ENCODE data around the gene HOXD4. TPM values are rescaled to one million over a fixed set of nuclear protein-coding genes. Genes with fewer than 3 reads are reported as not detected.

HOXD4 gene
- total RNA-seq, 1 experiment from 2014 or later, result 0.61 TPM

DNA sequence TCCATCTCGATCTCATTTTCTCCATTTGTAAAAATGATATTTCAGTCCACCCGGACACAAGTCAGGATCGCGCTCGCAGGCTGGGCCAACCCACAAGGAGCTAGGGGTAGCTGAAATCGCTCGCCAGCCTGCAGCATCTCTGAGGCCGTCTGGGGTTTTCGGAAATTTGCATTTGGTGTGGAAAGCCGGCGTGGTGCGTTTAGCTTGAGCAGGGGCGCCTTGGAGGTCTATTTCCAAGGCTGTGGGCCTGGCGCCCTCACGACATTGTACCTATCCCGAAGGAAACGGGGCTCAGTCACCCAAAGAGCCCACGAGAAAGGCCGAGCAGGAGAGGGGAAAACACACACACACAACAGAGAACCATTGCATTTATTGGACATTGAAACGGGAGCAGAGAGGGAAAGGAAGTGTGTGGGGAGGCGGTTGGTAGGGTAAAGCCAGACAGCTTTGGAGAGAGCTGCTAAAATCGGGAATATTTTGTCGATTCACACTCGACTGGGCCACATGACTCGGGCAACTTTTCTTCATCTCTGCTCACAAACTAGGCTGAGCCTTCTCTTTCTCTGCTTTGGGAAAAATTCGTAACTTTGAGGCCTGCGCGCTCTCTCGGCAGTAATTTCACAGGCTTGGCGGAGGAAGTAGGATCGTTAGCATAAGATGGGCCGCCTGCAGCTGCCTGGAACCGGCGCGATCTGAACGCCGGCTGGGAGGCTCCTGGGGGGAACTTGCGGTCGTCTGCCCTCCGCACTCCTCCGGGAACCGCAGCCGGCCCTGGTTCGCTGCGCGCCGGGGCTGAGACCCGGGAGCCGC is 23.0 kb upstream of the HOXD4 start:
- Histone ChIP-seq H3K9me2 (ENCODE audit: insufficient read depth) (no peaks in the 10 kb centered on the region), H3K9me3 (ENCODE audit: control insufficient read depth in 1 of 2, insufficient read depth in 1 of 2, low read depth in 1 of 2, low read length in 2 of 2) (no peaks in the 10 kb centered on the region), H3K4me2 (ENCODE audit: low read length) (peak overlapping the region; percentile 84; the same call in 1 of the 2 replicates), H3K4me1 (ENCODE audit: control insufficient read depth in 1 of 2, insufficient read depth in 2 of 2, low read length in 2 of 2) (peaks cover 6 to 17% of the 10 kb centered on the region in 2 experiments; a peak in 3 of 4 replicates), H2AFZ (ENCODE audit: low read depth, low read length, poor library complexity, severe bottlenecking) (no peak overlapping the region), H3K36me3 (ENCODE audit: control insufficient read depth in 1 of 2, insufficient read depth in 2 of 2, low read length in 2 of 2) (no peaks in the 10 kb centered on the region), H3K4me3 (replicated peaks in 1 of 2; ENCODE audit: low read depth in 1 of 2, low read length in 2 of 2) (no peak overlapping the region), H3K9ac (ENCODE audit: low read length) (no peak overlapping the region), H4K20me1 (ENCODE audit: insufficient read depth) (no peaks in the 10 kb centered on the region), H3K79me2 (ENCODE audit: insufficient read depth, low read length) (no peaks in the 10 kb centered on the region), H3K27ac (ENCODE audit: low read depth, low read length) (no peak overlapping the region), H3K27me3 (ENCODE audit: insufficient read depth, low read length) (no peaks in the 10 kb centered on the region)
- ChIA-PET RAD21 (ENCODE audit: low non-redundant PET in 1 of 2, low total read pairs in 2 of 2, uncharacterized antibody in 2 of 2, unreplicated experiment in 2 of 2) (no interaction called here), POLR2A (interaction anchor here (0.7 to 1.9 kb wide), 5 partner anchors 40 to 1034 kb away, joined by 3 to 5 read pairs (median 4); no protein-coding TSS in a partner anchor), CTCF (interaction anchor here (1.0 to 3.9 kb wide), 10 partner anchors 318 to 1020 kb away, joined by 3 to 36 read pairs (median 16); no protein-coding TSS in a partner anchor)
- TF ChIP-seq TCF7L2 (IDR thresholded peaks at IDR 0.05; ENCODE audit: borderline replicate concordance, extremely low read depth, insufficient read depth, insufficient read length) (no peak), YY1 (IDR thresholded peaks at IDR 0.05; ENCODE audit: extremely low read depth, insufficient replicate concordance, low read depth, low read length) (no peak), CEBPB (IDR thresholded peaks at IDR 0.05; ENCODE audit: low read depth) (no peak), ZFX (IDR thresholded peaks at IDR 0.05) (no peak), POLR2A (IDR thresholded peaks at IDR 0.05; ENCODE audit: borderline replicate concordance, extremely low read depth, insufficient read depth, insufficient read length) (no peak), EZH2phosphoT487 (IDR thresholded peaks at IDR 0.05; ENCODE audit: borderline replicate concordance) (no peak)
- TF ChIP-seq, protein P1, sequence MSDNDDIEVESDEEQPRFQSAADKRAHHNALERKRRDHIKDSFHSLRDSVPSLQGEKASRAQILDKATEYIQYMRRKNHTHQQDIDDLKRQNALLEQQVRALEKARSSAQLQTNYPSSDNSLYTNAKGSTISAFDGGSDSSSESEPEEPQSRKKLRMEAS (IDR thresholded peaks at IDR 0.05), result no peak
- TF ChIP-seq, protein P2, sequence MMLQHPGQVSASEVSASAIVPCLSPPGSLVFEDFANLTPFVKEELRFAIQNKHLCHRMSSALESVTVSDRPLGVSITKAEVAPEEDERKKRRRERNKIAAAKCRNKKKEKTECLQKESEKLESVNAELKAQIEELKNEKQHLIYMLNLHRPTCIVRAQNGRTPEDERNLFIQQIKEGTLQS (IDR thresholded peaks at IDR 0.05), result no peak
- intact Hi-C loops (cut with micrococcal nuclease), result loop anchor here (5.0 kb wide), 3 partner anchors 704 to 1629 kb away; no protein-coding TSS in a partner anchor
- DNase-seq (ENCODE audit: low read depth, low spot score) (no peak), ATAC-seq (no peak)
- no TSS peak for BruUV-seq (replicated peaks)
